GM12878 (cell line): ENCODE data around the gene LRRN4CL. TPM values are rescaled to one million over a fixed set of nuclear protein-coding genes. Genes with fewer than 3 reads are reported as not detected.

ENCODE experiments used
- ATAC-seq: fragments of 200-7000 bp; cut with Tn5 transposase; 3 replicates; pipeline ENCODE4 v1.9.1; 2020; ENCODE audit warnings: mild to moderate bottlenecking, moderate library complexity
- BruUV-seq: library from RNA; stranded (reverse); fragments of 400-500 nt; replicated peaks from 2 replicates; lab custom pipeline; 2021; lab: Mats Ljungman, UMichigan
- CTCF ChIA-PET: fragments of 300-600 bp; sonication (Branson Sonifier 250); formaldehyde crosslinking; extraction: SDS; loops from one replicate; lab custom pipeline; 2021; ENCODE audit warnings: inconsistent platforms; lab: Yijun Ruan, JAX
- POLR2A ChIA-PET: fragments of 350-600 bp; formaldehyde crosslinking; extraction: SDS; loops from one replicate; lab custom pipeline; 2021; ENCODE audit warnings: inconsistent platforms; lab: Charles Lee
- RAD21 ChIA-PET: fragments of 300-600 bp; sonication (Branson Sonifier 250); formaldehyde crosslinking; loops from one replicate; lab custom pipeline; 2023; ENCODE audit warnings: antibody characterized with exemption; ENCODE audit not compliant: unreplicated experiment; lab: Charles Lee
- SMC1A ChIA-PET: fragments of 300-600 bp; sonication (Branson Sonifier 250); formaldehyde crosslinking; loops from one replicate; lab custom pipeline; 2023; ENCODE audit not compliant: unreplicated experiment, uncharacterized antibody; lab: Charles Lee
- DNase-seq: peaks from one replicate; pipeline ENCODE4 v3.0.0-alpha.2; 2011; ENCODE audit warnings: low read depth, low spot score
- FAIRE-seq: peaks from 3 replicates; lab custom pipeline; 2011; peaks lifted over from hg19 to GRCh38; lab: Jason Lieb, UNC
- H2AFZ ChIP-seq: 2 replicates; pipeline ENCODE4 v1.6.0; 2011; ENCODE audit warnings: low read depth, low read length, control low read depth; ENCODE audit not compliant: control insufficient read depth
- H3K27ac ChIP-seq: 2 replicates; pipeline ENCODE4 v1.5.1; 2011; ENCODE audit warnings: control low read depth; ENCODE audit not compliant: control insufficient read depth, insufficient read depth
- H3K27me3 ChIP-seq, 2 experiments: replicated peaks in 1 of 2; 2 replicates each; pipeline versions ENCODE4 v1.6.0 to v1.6.1; 2011; ENCODE audit warnings: low read length in 1 of 2; ENCODE audit not compliant: control insufficient read depth in 2 of 2, insufficient read depth in 2 of 2
- H3K36me3 ChIP-seq, 2 experiments: 2 replicates each; pipeline ENCODE4 v1.5.1; 2011; ENCODE audit warnings: low read length in 1 of 2; ENCODE audit not compliant: control insufficient read depth in 2 of 2, insufficient read depth in 2 of 2
- H3K4me1 ChIP-seq: 2 replicates; pipeline ENCODE4 v1.6.1; 2011; ENCODE audit warnings: mild to moderate bottlenecking, low read length, moderate library complexity, mixed read lengths; ENCODE audit not compliant: control insufficient read depth, insufficient read depth
- H3K4me2 ChIP-seq: 2 replicates; pipeline ENCODE4 v1.6.0; 2011; ENCODE audit warnings: control low read depth; ENCODE audit not compliant: control insufficient read depth, insufficient read depth
- H3K4me3 ChIP-seq: fragments of 200-600 bp; sonication (generic); 2 replicates; pipeline ENCODE4 v1.5.1; 2016
- H3K79me2 ChIP-seq: 2 replicates; pipeline ENCODE4 v1.6.0; 2011; ENCODE audit warnings: low read length; ENCODE audit not compliant: control insufficient read depth, insufficient read depth
- H3K9ac ChIP-seq: 2 replicates; pipeline ENCODE4 v1.8.0; 2011; ENCODE audit warnings: low read length, control low read depth, mixed read lengths; ENCODE audit not compliant: control insufficient read depth, insufficient read depth
- H3K9me3 ChIP-seq: replicated peaks from 3 replicates; pipeline ENCODE4 v1.5.1; 2011; ENCODE audit warnings: mild to moderate bottlenecking, low read length; ENCODE audit not compliant: control insufficient read depth, insufficient read depth
- H4K20me1 ChIP-seq: 2 replicates; pipeline ENCODE4 v1.6.0; 2011; ENCODE audit not compliant: control insufficient read depth, insufficient read depth
- CBFB ChIP-seq: IDR thresholded peaks from 2 replicates; pipeline ENCODE4 v1.6.1; 2016; ENCODE audit warnings: antibody characterized with exemption, low read depth
- CBX3 ChIP-seq: fragments of 200-600 bp; sonication (generic); IDR thresholded peaks from 2 replicates; pipeline ENCODE4 v1.6.1; 2016; ENCODE audit warnings: low read depth, borderline replicate concordance
- CREB1 ChIP-seq: IDR thresholded peaks from 2 replicates; pipeline ENCODE4 v1.6.1; 2012; ENCODE audit warnings: low read depth, mild to moderate bottlenecking, inconsistent platforms
- IRF4 ChIP-seq: IDR thresholded peaks from 2 replicates; pipeline ENCODE4 v1.6.1; 2011; ENCODE audit warnings: low read depth, low read length
- MTA3 ChIP-seq: IDR thresholded peaks from 2 replicates; pipeline ENCODE4 v1.6.1; 2012; ENCODE audit warnings: low read length, inconsistent platforms, borderline replicate concordance
- PAX5 ChIP-seq: IDR thresholded peaks from 2 replicates; pipeline ENCODE4 v1.6.1; 2011; ENCODE audit warnings: low read depth, low read length, borderline replicate concordance
- POLR2A ChIP-seq: IDR thresholded peaks from 2 replicates; pipeline ENCODE4 v1.6.1; 2011; ENCODE audit warnings: low read depth, mild to moderate bottlenecking, low read length
- POLR2AphosphoS5 ChIP-seq: IDR thresholded peaks from 2 replicates; pipeline ENCODE4 v1.6.1; 2011; ENCODE audit warnings: mild to moderate bottlenecking, low read length, inconsistent platforms
- SREBF1 ChIP-seq: IDR thresholded peaks from 2 replicates; pipeline ENCODE4 v1.6.1; 2012; ENCODE audit warnings: mild to moderate bottlenecking, low read length
- WRNIP1 ChIP-seq: IDR thresholded peaks from 2 replicates; pipeline ENCODE4 v1.6.1; 2011; ENCODE audit warnings: low read depth, low read length, improper control_type of control experiment, borderline replicate concordance
- ZBED1 ChIP-seq: IDR thresholded peaks from 2 replicates; pipeline ENCODE4 v1.6.1; 2016; ENCODE audit warnings: borderline replicate concordance
- WGBS: methylation state at CpG from one replicate; pipeline ENCODE4 v1.1.6; 2016; ENCODE audit warnings: low lambda C conversion rate; ENCODE audit not compliant: insufficient replicate concordance, insufficient coverage; ENCODE audit errors: missing lambda C conversion rate; 5-methylcytosine and 5-hydroxymethylcytosine counted together
- in situ Hi-C: fragments of 300-500 bp; cut with MboI; formaldehyde crosslinking; loops from 9 replicates; pipeline ENCODE4 v1.14.3; 2018; ENCODE audit warnings: mixed read lengths
- intact Hi-C: fragments of 100-400 bp; cut with micrococcal nuclease; formaldehyde crosslinking; loops from one replicate; pipeline ENCODE4 v1.14.2; 2022; ENCODE audit not compliant: unreplicated experiment
- polyA plus RNA-seq, 11 experiments: library from polyadenylated mRNA; depleted of rRNA in 4 of 11; unstranded in 6 of 11; stranded (reverse) in 5 of 11; fragments of >200 nt; fragmentation: Nextera tagmentation in 4 of 11; fragmentation: Illumina TruSeq in 1 of 11; extraction: Ambion mirVana in 4 of 11; extraction: Trizol in 1 of 11; gene quantifications; 1 replicate in 1 of 11; 2 replicates in 10 of 11; pipeline versions ENCODE4 v1.2.1 to v1.2.3, GENCODE V29; 2011 to 2016; ENCODE audit warnings: inconsistent platforms in 2 of 11, missing spikeins in 2 of 11, low read depth in 1 of 11
- total RNA-seq, 4 experiments: library from RNA; depleted of rRNA in 3 of 4; stranded (reverse); fragments of >200 nt in 3 of 4; fragmentation: Illumina TruSeq in 1 of 4; extraction: Trizol in 1 of 4; gene quantifications; 2 replicates each; pipeline versions ENCODE4 v1.2.1 to v1.2.3, GENCODE V29; 2013 to 2021

The LRRN4CL gene
- total and polyA plus RNA-seq, 10 of the 15 experiments (the other 5 are each of a cell fraction or from before 2014, with no cell fraction given) = 0.01 to 0.06 TPM; not detected in 8

- in situ Hi-C loops = no loop called here
- no peak overlapping the region for H2AFZ ChIP-seq
- ChIA-PET RAD21 (interaction anchor here (1.7 to 2.7 kb wide), 3 partner anchors 9 to 45 kb away, joined by 5 to 26 read pairs (median 8); partner anchors contain the start of genes B3GAT3 and INTS5), CTCF (interaction anchor here (0.8 to 2.4 kb wide), 10 partner anchors 9 to 74 kb away, joined by 3 to 11 read pairs (median 5); partner anchors contain the start of genes B3GAT3, LRRN4CL and TUT1), POLR2A (interaction anchor here (0.8 to 16.2 kb wide), 19 partner anchors 11 to 191 kb away, joined by 3 to 295 read pairs (median 10); partner anchors contain the start of genes B3GAT3, EEF1G, GANAB and HNRNPUL2), SMC1A (interaction anchor here (0.9 to 3.4 kb wide), 10 partner anchors 11 to 87 kb away, joined by 3 to 41 read pairs (median 4); partner anchors contain the start of genes B3GAT3, INTS5, TUT1 and ZBTB3)
- TF ChIP-seq WRNIP1 (0 out of 2 replicates have a peak, but pooled peaks have one; percentile 21), CBX3 (no peak), CBFB (0 out of 2 replicates have a peak, but pooled peaks have one; percentile 15), PAX5 (no peak), IRF4 (no peak), POLR2AphosphoS5 (0 out of 2 replicates have a peak, but pooled peaks have one; percentile 12), CREB1 (0 out of 2 replicates have a peak, but pooled peaks have one; percentile 15), SREBF1 (no peak), MTA3 (peak; percentile 78; the same call in 1 of the 2 replicates), ZBED1 (peak; percentile 19), POLR2A (peak; percentile 31; the same call in 1 of the 2 replicates)
- FAIRE-seq (no peak), DNase-seq (no peak), ATAC-seq (no peak; the same call in 2 of the 3 replicates)
- no peaks in the 10 kb centered on the region for H4K20me1 ChIP-seq
- peaks cover 62% of the 10 kb centered on the region for H3K79me2 ChIP-seq
- no TSS peak for BruUV-seq
- WGBS = 0% methylated on average over 16 of the region's 16 CpGs
- H3K4me2 ChIP-seq = peak overlapping the region; percentile 95
- H3K9me3 ChIP-seq = no peaks in the 10 kb centered on the region
- peaks cover 14% of the 10 kb centered on the region for H3K4me1 ChIP-seq
- peak overlapping the region; percentile 96 for H3K9ac ChIP-seq
- intact Hi-C loops = no loop called here
- peak overlapping the region; percentile 95 for H3K4me3 ChIP-seq
- H3K27me3 ChIP-seq = no peaks in the 10 kb centered on the region
- peak overlapping the region; percentile 95 for H3K27ac ChIP-seq
- peaks cover 5 to 12% of the 10 kb centered on the region in 2 experiments for H3K36me3 ChIP-seq
Observed at GRCh38 chr11:62666259-62666926, 22.9 kb downstream of the LRRN4CL start.
